Trophoblast cell (in vitro differentiated cells and primary cell): ENCODE results near the gene PEPD.

Experiments
- DNase-seq, 2 donors: peaks; one replicate each; pipeline ENCODE4 v3.0.0-alpha.2; 2016
- H2AFZ ChIP-seq: 2 replicates; pipeline ENCODE4 v1.6.1; 2013; ENCODE audit warnings: low read length, moderate library complexity, mild to moderate bottlenecking; ENCODE audit not compliant: insufficient read depth, poor library complexity
- H2AK5ac ChIP-seq: 2 replicates; pipeline ENCODE4 v1.6.1; 2013; ENCODE audit warnings: mild to moderate bottlenecking, low read length
- H2BK120ac ChIP-seq: 2 replicates; pipeline ENCODE4 v1.6.1; 2013; ENCODE audit warnings: low read length, mild to moderate bottlenecking, moderate library complexity; ENCODE audit not compliant: insufficient read depth, poor library complexity
- H2BK12ac ChIP-seq: 2 replicates; pipeline ENCODE4 v1.6.1; 2013; ENCODE audit warnings: mild to moderate bottlenecking, low read length, moderate library complexity
- H2BK5ac ChIP-seq: 2 replicates; pipeline ENCODE4 v1.6.1; 2013; ENCODE audit warnings: low read length, low read depth, moderate library complexity, mild to moderate bottlenecking; ENCODE audit not compliant: poor library complexity
- H3K14ac ChIP-seq: 2 replicates; pipeline ENCODE4 v1.6.1; 2013; ENCODE audit warnings: mild to moderate bottlenecking, low read length
- H3K18ac ChIP-seq: 2 replicates; pipeline ENCODE4 v1.6.1; 2013; ENCODE audit warnings: mild to moderate bottlenecking, low read length
- H3K23ac ChIP-seq: 2 replicates; pipeline ENCODE4 v1.6.1; 2013; ENCODE audit warnings: low read length
- H3K27ac ChIP-seq: 2 replicates; pipeline ENCODE4 v1.5.1; 2013; ENCODE audit warnings: low read depth, mild to moderate bottlenecking, inconsistent platforms, low read length, moderate library complexity
- H3K27me3 ChIP-seq: 2 replicates; pipeline ENCODE4 v1.6.1; 2013; ENCODE audit warnings: inconsistent platforms, mild to moderate bottlenecking, low read length, moderate library complexity; ENCODE audit not compliant: insufficient read depth
- H3K36me3 ChIP-seq, 2 experiments: 1 replicate in 1 of 2; 2 replicates in 1 of 2; pipeline ENCODE4 v1.6.1; 2013; ENCODE audit warnings: low read length in 2 of 2, mild to moderate bottlenecking in 2 of 2, moderate library complexity in 1 of 2; ENCODE audit not compliant: insufficient read depth in 2 of 2, control insufficient read depth in 1 of 2
- H3K4ac ChIP-seq: 2 replicates; pipeline ENCODE4 v1.6.1; 2013; ENCODE audit warnings: low read depth, mild to moderate bottlenecking, low read length, moderate library complexity
- H3K4me1 ChIP-seq, 2 experiments: 1 replicate in 1 of 2; 2 replicates in 1 of 2; pipeline ENCODE4 v1.6.1; 2013; ENCODE audit warnings: low read length in 2 of 2, mild to moderate bottlenecking in 2 of 2, moderate library complexity in 1 of 2; ENCODE audit not compliant: insufficient read depth in 2 of 2, control insufficient read depth in 1 of 2
- H3K4me2 ChIP-seq: 2 replicates; pipeline ENCODE4 v1.6.1; 2013; ENCODE audit warnings: inconsistent platforms, mild to moderate bottlenecking, low read length, moderate library complexity
- H3K4me3 ChIP-seq: 2 replicates; pipeline ENCODE4 v1.5.1; 2013; ENCODE audit warnings: mild to moderate bottlenecking, low read depth, low read length, inconsistent platforms
- H3K79me1 ChIP-seq: one replicate; pipeline ENCODE4 v1.6.1; 2013; ENCODE audit warnings: low read length
- H3K79me2 ChIP-seq: 2 replicates; pipeline ENCODE4 v1.6.1; 2013; ENCODE audit warnings: low read length, mild to moderate bottlenecking; ENCODE audit not compliant: control insufficient read depth, insufficient read depth, poor library complexity
- H3K9ac ChIP-seq: 2 replicates; pipeline ENCODE4 v1.6.1; 2013; ENCODE audit warnings: mild to moderate bottlenecking, low read length
- H3K9me3 ChIP-seq: 2 replicates; pipeline ENCODE4 v1.6.1; 2013; ENCODE audit warnings: low read depth, mild to moderate bottlenecking, control low read depth, inconsistent platforms, low read length; ENCODE audit not compliant: insufficient read depth
- H4K12ac ChIP-seq: 2 replicates; pipeline ENCODE4 v1.6.1; 2013; ENCODE audit warnings: low read depth, mild to moderate bottlenecking, low read length, moderate library complexity
- H4K8ac ChIP-seq: 2 replicates; pipeline ENCODE4 v1.6.1; 2013; ENCODE audit warnings: low read depth, mild to moderate bottlenecking, low read length, moderate library complexity
- H4K91ac ChIP-seq: one replicate; pipeline ENCODE4 v1.6.1; 2013; ENCODE audit warnings: low read depth, mild to moderate bottlenecking, low read length, moderate library complexity
- WGBS: extraction: QIAGEN DNeasy Blood & Tissue Kit; methylation state at CpG from one replicate; pipeline ENCODE4 v1.1.7; 2013; ENCODE audit warnings: missing lambda C conversion rate; ENCODE audit not compliant: insufficient read length, insufficient coverage; ENCODE audit errors: extremely low coverage; 5-methylcytosine and 5-hydroxymethylcytosine counted together

Gene PEPD

DNA sequence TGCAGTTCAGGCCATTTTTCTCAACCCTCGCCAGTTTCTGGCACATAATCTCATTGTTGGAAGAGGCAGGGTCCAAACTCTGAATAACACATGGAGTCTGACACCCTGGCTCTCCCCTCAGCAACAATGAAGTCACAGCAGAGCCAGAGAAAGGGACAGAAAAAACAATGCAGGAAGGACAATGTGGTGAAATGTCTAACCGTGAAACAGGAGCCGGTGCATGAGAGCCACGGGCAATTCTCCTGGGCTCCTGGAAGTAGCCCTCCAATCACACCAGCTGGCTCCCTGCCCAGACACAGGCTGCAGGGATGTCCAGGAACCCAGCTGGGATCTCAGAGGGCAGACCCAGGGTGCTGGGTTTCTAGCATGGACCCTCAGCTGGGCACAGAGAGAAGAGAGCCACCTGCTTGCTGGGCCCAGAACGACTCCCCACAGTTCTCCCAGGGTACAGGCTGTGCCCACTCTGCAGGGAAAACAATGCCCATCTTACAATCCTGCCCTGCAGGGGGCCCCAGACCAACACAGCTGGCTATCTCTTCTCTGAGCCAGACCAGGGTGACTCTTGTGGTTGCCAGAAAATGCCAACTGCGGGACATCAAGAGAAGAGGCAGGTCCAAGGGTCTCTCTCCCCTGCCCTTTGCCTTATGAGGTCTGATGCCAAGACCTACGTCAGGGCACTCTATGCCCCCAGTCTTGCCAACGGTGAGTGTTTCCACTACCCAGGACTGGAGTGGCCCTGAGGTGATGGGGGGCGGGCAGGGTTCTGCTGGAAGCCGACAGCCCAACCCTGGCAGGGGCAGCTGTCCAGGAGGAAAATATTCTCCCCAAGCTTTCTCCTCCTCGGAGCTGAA lies 83.5 kb downstream of the PEPD start:
- Histone ChIP-seq H3K4me3 (no peak overlapping the region), H3K4me1 (peaks cover 2 to 3% of the 10 kb centered on the region in 2 experiments), H3K79me2 (no peaks in the 10 kb centered on the region), H3K79me1 (no peaks in the 10 kb centered on the region), H2AK5ac (no peak overlapping the region), H4K8ac (no peak overlapping the region), H3K27ac (no peak overlapping the region), H3K9me3 (no peaks in the 10 kb centered on the region), H2AFZ (no peak overlapping the region), H4K91ac (no peak overlapping the region), H3K4me2 (no peak overlapping the region), H3K18ac (no peak overlapping the region), H4K12ac (no peak overlapping the region), H2BK120ac (no peak overlapping the region), H2BK5ac (no peak overlapping the region), H3K9ac (no peak overlapping the region), H3K14ac (no peak overlapping the region), H3K36me3 (no peaks in the 10 kb centered on the region), H2BK12ac (no peak overlapping the region), H3K23ac (no peak overlapping the region), H3K27me3 (no peaks in the 10 kb centered on the region), H3K4ac (no peak overlapping the region)
- WGBS, result no CpG with 5 or more reads among the region's 11 CpGs
- no peak for DNase-seq

DNA sequence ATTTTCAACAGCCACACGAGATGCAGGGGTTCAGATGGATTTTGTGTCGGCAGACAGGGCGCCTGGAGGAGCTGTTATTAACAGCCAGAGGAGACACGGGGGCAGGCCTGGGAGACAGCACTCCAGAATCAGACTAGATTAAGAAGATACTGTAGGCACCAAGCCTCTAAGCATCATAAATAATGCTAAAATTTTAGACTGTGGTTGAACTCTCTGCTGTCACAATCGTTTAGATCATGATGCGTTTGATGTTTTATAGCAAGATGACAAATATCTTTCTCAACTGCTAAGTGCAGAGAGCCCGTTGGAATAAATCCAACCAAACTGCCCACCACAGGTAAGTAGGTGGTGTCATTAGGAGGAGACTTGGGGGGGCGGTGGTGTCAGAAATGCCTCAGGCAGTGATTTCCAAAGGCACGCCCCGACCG lies 84.2 kb downstream of the PEPD start:
- H3K23ac ChIP-seq, result no peak overlapping the region
- H3K4me3 ChIP-seq, result no peak overlapping the region
- H3K79me2 ChIP-seq, result no peaks in the 10 kb centered on the region
- H3K4me2 ChIP-seq, result no peak overlapping the region
- H3K14ac ChIP-seq, result no peak overlapping the region
- WGBS, result no CpG with 5 or more reads among the region's 11 CpGs
- no peak for DNase-seq
- no peak overlapping the region for H4K12ac ChIP-seq
- no peaks in the 10 kb centered on the region for H3K79me1 ChIP-seq
- H3K27me3 ChIP-seq, result no peaks in the 10 kb centered on the region
- H3K9ac ChIP-seq, result no peak overlapping the region
- no peak overlapping the region for H3K18ac ChIP-seq
- no peaks in the 10 kb centered on the region for H3K36me3 ChIP-seq
- H3K4me1 ChIP-seq, result peaks cover 2 to 3% of the 10 kb centered on the region in 2 experiments
- H2AK5ac ChIP-seq, result no peak overlapping the region
- H3K9me3 ChIP-seq, result no peaks in the 10 kb centered on the region
- no peak overlapping the region for H2BK12ac ChIP-seq
- no peak overlapping the region for H3K27ac ChIP-seq
- H4K91ac ChIP-seq, result no peak overlapping the region
- H2BK120ac ChIP-seq, result no peak overlapping the region
- H2AFZ ChIP-seq, result no peak overlapping the region
- H2BK5ac ChIP-seq, result no peak overlapping the region
- no peak overlapping the region for H4K8ac ChIP-seq
- no peak overlapping the region for H3K4ac ChIP-seq

GRCh38 chr19:33436360-33437345 lies 84.9 kb downstream of the PEPD start:
- Histone ChIP-seq H3K27ac (no peak overlapping the region), H2BK5ac (no peak overlapping the region), H3K14ac (no peak overlapping the region), H3K4me1 (peaks cover 2 to 3% of the 10 kb centered on the region in 2 experiments), H3K4me2 (no peak overlapping the region), H3K4ac (no peak overlapping the region), H3K9ac (no peak overlapping the region), H2BK12ac (no peak overlapping the region), H3K36me3 (no peaks in the 10 kb centered on the region), H3K18ac (no peak overlapping the region), H4K8ac (no peak overlapping the region), H2BK120ac (no peak overlapping the region), H2AFZ (no peak overlapping the region), H3K79me1 (no peaks in the 10 kb centered on the region), H3K79me2 (no peaks in the 10 kb centered on the region), H3K4me3 (no peak overlapping the region), H3K27me3 (no peaks in the 10 kb centered on the region), H4K91ac (no peak overlapping the region), H4K12ac (no peak overlapping the region), H3K9me3 (no peaks in the 10 kb centered on the region), H3K23ac (no peak overlapping the region), H2AK5ac (no peak overlapping the region)
- WGBS, result no CpG with 5 or more reads among the region's 22 CpGs
- no peak for DNase-seq

DNA sequence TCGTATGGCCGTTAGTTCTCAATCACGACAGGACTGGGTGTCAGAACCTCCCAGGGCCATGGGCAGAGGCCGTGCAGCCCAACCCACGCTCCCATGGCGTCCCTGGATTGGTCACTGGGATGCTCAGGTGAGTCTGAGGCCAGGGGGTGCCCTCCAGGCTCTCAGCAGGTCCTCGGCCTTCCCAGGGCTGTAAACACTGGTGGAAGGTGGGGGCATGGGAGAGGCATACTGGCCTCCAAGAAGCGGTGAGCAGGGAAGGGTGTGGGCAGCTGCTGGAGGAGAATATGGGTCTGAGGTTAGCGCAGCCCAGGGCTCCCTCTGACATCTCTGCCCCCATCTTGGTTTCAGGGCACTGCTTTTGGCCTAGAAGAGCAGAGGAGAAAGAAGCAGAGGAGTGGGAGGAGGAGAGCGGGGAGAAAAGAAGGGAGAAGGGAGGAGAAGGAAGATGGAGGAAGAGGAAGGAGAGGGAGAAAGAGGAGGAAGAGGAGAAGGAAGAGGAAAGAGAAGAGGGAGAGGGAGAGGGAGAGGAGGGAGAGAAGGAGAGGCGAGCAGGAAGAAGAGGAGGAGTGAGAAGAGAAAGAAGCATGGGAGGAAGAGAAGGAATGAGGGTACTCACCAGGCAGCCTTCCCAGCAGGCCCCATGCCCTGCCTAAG lies 85.8 kb downstream of the PEPD start:
- H3K4me2 ChIP-seq, result no peak overlapping the region
- H3K79me2 ChIP-seq, result no peaks in the 10 kb centered on the region
- WGBS, result 100% methylated on average over 1 of the region's 11 CpGs
- H4K12ac ChIP-seq, result no peak overlapping the region
- no peaks in the 10 kb centered on the region for H3K36me3 ChIP-seq
- H3K27ac ChIP-seq, result no peak overlapping the region
- H2BK12ac ChIP-seq, result no peak overlapping the region
- DNase-seq, result no peak
- no peak overlapping the region for H2AK5ac ChIP-seq
- no peak overlapping the region for H3K9ac ChIP-seq
- no peaks in the 10 kb centered on the region for H3K79me1 ChIP-seq
- H2AFZ ChIP-seq, result no peak overlapping the region
- no peaks in the 10 kb centered on the region for H3K27me3 ChIP-seq
- no peaks in the 10 kb centered on the region for H3K9me3 ChIP-seq
- H3K4me3 ChIP-seq, result no peak overlapping the region
- no peak overlapping the region for H4K8ac ChIP-seq
- H2BK120ac ChIP-seq, result no peak overlapping the region
- H3K18ac ChIP-seq, result no peak overlapping the region
- no peak overlapping the region for H2BK5ac ChIP-seq
- H4K91ac ChIP-seq, result no peak overlapping the region
- H3K23ac ChIP-seq, result no peak overlapping the region
- peaks cover 2 to 3% of the 10 kb centered on the region in 2 experiments for H3K4me1 ChIP-seq
- no peak overlapping the region for H3K4ac ChIP-seq
- H3K14ac ChIP-seq, result no peak overlapping the region
